Measurements from ENCODE around the gene BCO1. TPM values are rescaled to one million over a fixed set of nuclear protein-coding genes. Genes with fewer than 3 reads are reported as not detected.
A peak's percentile ranks its signal among the peaks of the same experiment; 100 is the strongest.

The BCO1 gene
- total and polyA plus RNA-seq, 7 donors = 0.10 TPM; not detected in 5

- no peak overlapping the region for H3K4me3 ChIP-seq
- intact Hi-C loops (cut with DNase I) = no loop called here
- H3K36me3 ChIP-seq (ENCODE audit: insufficient read depth in 1 of 2, low read depth in 1 of 2) = no peaks in the 10 kb centered on the region
- H3K9me3 ChIP-seq = no peaks in the 10 kb centered on the region
- DNase-seq = no peak
- no peak for ATAC-seq
- no peak for TF ChIP-seq CTCF (IDR thresholded peaks at IDR 0.05)
- 27 to 33% (median 29%) methylated on average over 10 of the region's 10 CpGs for WGBS, 3 donors
- peaks cover 9% of the 10 kb centered on the region for H3K4me1 ChIP-seq
- peak overlapping the region; percentile 65 for H3K27ac ChIP-seq
- H3K27me3 ChIP-seq (ENCODE audit: insufficient read depth in 3 of 3, low read length in 2 of 3) = no peaks in the 10 kb centered on the region
Measured at GRCh38 chr16:81237942-81238295, 570 bp upstream of the BCO1 start.

GRCh38 chr16:81239367-81240121 lies 1.1 kb downstream of the BCO1 start:
- H3K4me1 ChIP-seq = peaks cover 9% of the 10 kb centered on the region
- no peak overlapping the region for H3K27ac ChIP-seq
- no peaks in the 10 kb centered on the region for H3K27me3 ChIP-seq (ENCODE audit: insufficient read depth in 3 of 3, low read length in 2 of 3)
- WGBS, 3 donors = 77 to 85% (median 83%) methylated on average over 9 of the region's 9 CpGs
- H3K36me3 ChIP-seq (ENCODE audit: insufficient read depth in 1 of 2, low read depth in 1 of 2) = no peaks in the 10 kb centered on the region
- no peaks in the 10 kb centered on the region for H3K9me3 ChIP-seq
- no peak for TF ChIP-seq CTCF (IDR thresholded peaks at IDR 0.05)
- intact Hi-C loops (cut with DNase I) = no loop called here
- ATAC-seq (no peak), DNase-seq (no peak)
- no peak overlapping the region for H3K4me3 ChIP-seq

GRCh38 chr16:81241706-81242105 lies 3.2 kb downstream of the BCO1 start:
- H3K27ac ChIP-seq = no peak overlapping the region
- H3K36me3 ChIP-seq (ENCODE audit: insufficient read depth in 1 of 2, low read depth in 1 of 2) = no peaks in the 10 kb centered on the region
- no peak for ATAC-seq
- H3K9me3 ChIP-seq = no peaks in the 10 kb centered on the region
- 84 to 89% (median 85%) methylated on average over 5 of the region's 5 CpGs for WGBS, 3 donors
- H3K4me3 ChIP-seq = no peak overlapping the region
- peaks cover 9% of the 10 kb centered on the region for H3K4me1 ChIP-seq
- intact Hi-C loops (cut with DNase I) = no loop called here
- no peaks in the 10 kb centered on the region for H3K27me3 ChIP-seq (ENCODE audit: insufficient read depth in 3 of 3, low read length in 2 of 3)
- TF ChIP-seq CTCF (IDR thresholded peaks at IDR 0.05) = no peak
- DNase-seq = no peak

GRCh38 chr16:81242977-81243618 lies 4.6 kb downstream of the BCO1 start:
- no peaks in the 10 kb centered on the region for H3K36me3 ChIP-seq (ENCODE audit: insufficient read depth in 1 of 2, low read depth in 1 of 2)
- H3K9me3 ChIP-seq = no peaks in the 10 kb centered on the region
- ATAC-seq (no peak), DNase-seq (no peak)
- no peaks in the 10 kb centered on the region for H3K27me3 ChIP-seq (ENCODE audit: insufficient read depth in 3 of 3, low read length in 2 of 3)
- no peak for TF ChIP-seq CTCF (IDR thresholded peaks at IDR 0.05)
- H3K4me3 ChIP-seq = no peak overlapping the region
- intact Hi-C loops (cut with DNase I) = no loop called here
- no peak overlapping the region for H3K27ac ChIP-seq
- WGBS, 3 donors = 87 to 92% (median 88%) methylated on average over 8 of the region's 8 CpGs
- peaks cover 4% of the 10 kb centered on the region for H3K4me1 ChIP-seq
